Measurements from ENCODE around the gene DDX25. TPM values are rescaled to one million over a fixed set of nuclear protein-coding genes. Genes with fewer than 3 reads are reported as not detected.

The DDX25 gene
- total and polyA plus RNA-seq, 12 donors, result 0.01 TPM; not detected in 11

DNA sequence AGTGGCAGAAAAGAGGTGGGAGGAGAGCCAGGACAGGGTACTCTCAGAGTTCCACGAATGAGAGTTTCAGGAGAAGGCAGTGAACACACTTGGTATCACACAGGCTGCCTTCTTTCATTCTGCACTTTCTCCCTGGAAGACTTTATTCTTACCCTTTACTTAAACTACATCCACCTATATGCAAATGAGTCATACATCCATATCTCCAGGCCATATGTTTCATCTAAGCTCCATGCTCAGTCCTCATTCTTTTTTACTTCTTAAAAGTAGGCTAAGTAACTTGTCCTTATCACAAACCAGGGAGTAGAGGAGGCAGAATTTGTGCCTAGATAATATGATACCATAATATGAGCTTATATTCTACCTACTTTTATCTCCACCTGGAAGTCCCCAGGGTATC, 23.0 kb upstream of the DDX25 start:
- Histone ChIP-seq H3K4me1 (peaks cover 0 to 2% (median 0%) of the 10 kb centered on the region in 9 donors), H3K27ac (no peak overlapping the region), H3K36me3 (no peaks in the 10 kb centered on the region), H3K9me3 (no peaks in the 10 kb centered on the region), H3K27me3 (no peaks in the 10 kb centered on the region), H3K4me3 (no peak overlapping the region)
- no peak for DNase-seq
- ATAC-seq, result no peak
- TF ChIP-seq, protein P1, sequence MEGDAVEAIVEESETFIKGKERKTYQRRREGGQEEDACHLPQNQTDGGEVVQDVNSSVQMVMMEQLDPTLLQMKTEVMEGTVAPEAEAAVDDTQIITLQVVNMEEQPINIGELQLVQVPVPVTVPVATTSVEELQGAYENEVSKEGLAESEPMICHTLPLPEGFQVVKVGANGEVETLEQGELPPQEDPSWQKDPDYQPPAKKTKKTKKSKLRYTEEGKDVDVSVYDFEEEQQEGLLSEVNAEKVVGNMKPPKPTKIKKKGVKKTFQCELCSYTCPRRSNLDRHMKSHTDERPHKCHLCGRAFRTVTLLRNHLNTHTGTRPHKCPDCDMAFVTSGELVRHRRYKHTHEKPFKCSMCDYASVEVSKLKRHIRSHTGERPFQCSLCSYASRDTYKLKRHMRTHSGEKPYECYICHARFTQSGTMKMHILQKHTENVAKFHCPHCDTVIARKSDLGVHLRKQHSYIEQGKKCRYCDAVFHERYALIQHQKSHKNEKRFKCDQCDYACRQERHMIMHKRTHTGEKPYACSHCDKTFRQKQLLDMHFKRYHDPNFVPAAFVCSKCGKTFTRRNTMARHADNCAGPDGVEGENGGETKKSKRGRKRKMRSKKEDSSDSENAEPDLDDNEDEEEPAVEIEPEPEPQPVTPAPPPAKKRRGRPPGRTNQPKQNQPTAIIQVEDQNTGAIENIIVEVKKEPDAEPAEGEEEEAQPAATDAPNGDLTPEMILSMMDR (IDR thresholded peaks at IDR 0.05), result no peak
- intact Hi-C loops (cut with DNase I), result loop anchor here in 3 of 10 donors (10.0 kb wide), 2 partner anchors 256 to 926 kb away; partner anchors contain the start of genes CHEK1 (in 2 of the 3) and CCDC15 (in 1 of the 3)
- WGBS, 2 donors, result 60 to 67% methylated on average over 1 of the region's 1 CpG

- H3K9me3 ChIP-seq, result no peaks in the 10 kb centered on the region
- no peaks in the 10 kb centered on the region for H3K27me3 ChIP-seq
- H3K4me3 ChIP-seq, result no peak overlapping the region
- peaks cover 0 to 12% (median 9%) of the 10 kb centered on the region in 9 donors for H3K4me1 ChIP-seq
- no peaks in the 10 kb centered on the region for H3K36me3 ChIP-seq
- 90 to 91% methylated on average over 8 of the region's 8 CpGs for WGBS, 2 donors
- no peak overlapping the region for H3K27ac ChIP-seq
- ATAC-seq, result no peak
- TF ChIP-seq, protein P1 (IDR thresholded peaks at IDR 0.05), result no peak
- intact Hi-C loops (cut with DNase I), result loop anchor here in 3 of 10 donors (10.0 kb wide), 2 partner anchors 259 to 929 kb away; partner anchors contain the start of genes CHEK1 (in 2 of the 3) and CCDC15 (in 1 of the 3)
- no peak for DNase-seq
These were observed 20.9 kb upstream of the DDX25 start for GRCh38 chr11:125883375-125883774.

GRCh38 chr11:125886997-125887372, 17.3 kb upstream of the DDX25 start:
- peak; percentile 36 to 63 (median 53) for ATAC-seq
- TF ChIP-seq, protein P1 (IDR thresholded peaks at IDR 0.05), result no peak
- peak overlapping the region; percentile 1 to 89 (median 80) for H3K4me3 ChIP-seq
- peaks cover 0 to 30% (median 11%) of the 10 kb centered on the region in 9 donors for H3K4me1 ChIP-seq
- H3K27me3 ChIP-seq, result no peaks in the 10 kb centered on the region
- peaks cover 0 to 6% (median 0%) of the 10 kb centered on the region in 9 donors for H3K36me3 ChIP-seq
- no peaks in the 10 kb centered on the region for H3K9me3 ChIP-seq
- intact Hi-C loops (cut with DNase I), result loop anchor here in 4 of 10 donors (5.0 to 10.0 kb wide), 3 partner anchors 260 to 932 kb away; partner anchors contain the start of genes CHEK1 (in 3 of the 4) and CCDC15 (in 1 of the 4)
- peak; percentile 31 to 48 for DNase-seq
- 15 to 24% methylated on average over 24 of the region's 24 CpGs for WGBS, 2 donors
- H3K27ac ChIP-seq, result peak overlapping the region in 9 of 10 donors; percentile 91 to 98 (median 94)

DNA sequence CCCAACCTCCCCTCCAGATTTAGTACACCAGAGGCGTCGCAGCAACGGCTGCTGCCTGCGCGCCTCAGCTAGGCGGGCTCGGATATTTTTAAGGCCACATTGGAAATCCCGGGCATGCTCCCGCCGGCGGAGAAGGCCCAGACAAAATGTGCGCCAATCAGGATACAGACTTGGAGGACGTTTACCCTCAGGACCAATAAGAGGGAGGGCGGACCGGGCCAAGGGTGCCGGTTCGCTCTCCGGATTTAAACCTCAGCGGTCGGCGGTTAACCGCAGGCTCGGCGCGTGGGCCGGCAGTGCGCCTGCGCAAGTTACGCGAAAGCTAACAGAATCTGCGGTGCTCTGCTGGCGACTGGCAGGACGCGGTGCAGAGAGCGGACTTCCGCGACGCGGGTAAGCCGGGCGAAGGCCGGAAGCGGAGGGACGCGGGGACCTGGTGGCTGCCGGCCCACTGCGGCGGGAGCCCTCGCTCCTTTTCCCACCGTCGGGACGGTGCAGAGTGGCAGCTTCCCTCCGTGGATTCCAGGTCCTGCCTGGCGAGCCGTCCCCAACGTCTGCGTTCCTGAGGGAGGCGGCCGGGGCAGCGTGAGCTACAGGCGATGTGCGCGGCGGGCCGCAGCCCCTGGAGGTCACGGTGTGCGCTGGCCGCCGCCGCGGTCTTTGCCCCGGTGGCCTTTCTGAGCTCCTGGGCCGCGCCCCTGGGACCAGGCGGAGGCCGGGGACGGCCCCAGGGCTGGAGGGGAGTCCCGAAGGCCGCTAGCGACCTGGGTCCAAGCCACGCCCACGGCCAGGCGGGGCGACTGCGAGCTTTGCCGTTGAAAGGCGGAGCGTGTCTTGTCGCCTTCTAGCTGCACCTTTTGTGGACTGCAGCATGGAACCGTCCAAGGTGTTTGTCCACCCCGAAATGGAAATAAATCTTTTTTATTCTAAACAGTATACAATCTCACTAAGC, 16.7 kb upstream of the DDX25 start, which contains the start of gene HYLS1:
HYLS1 (plus strand) TSS at position 296 of the 952 bp plus-strand sequence. CDS start 11,701 bp downstream, outside the sequence.
- TF ChIP-seq, protein P1 (IDR thresholded peaks at IDR 0.05), result peak in 6 of 9 donors; percentile 13 to 60 (median 46)
- DNase-seq, result peak; percentile 94 to 95
- peak; percentile 98 to 100 (median 99) for ATAC-seq
- H3K4me3 ChIP-seq, result peak within 1 kb of the TSS; percentile 57 to 89 (median 81)
- H3K36me3 ChIP-seq, result peaks cover 0 to 13% (median 0%) of the 10 kb centered on the region in 9 donors
- peaks cover 0 to 30% (median 11%) of the 10 kb centered on the region in 9 donors for H3K4me1 ChIP-seq
- no peaks in the 10 kb centered on the region for H3K27me3 ChIP-seq
- H3K27ac ChIP-seq, result peak within 1 kb of the TSS; percentile 91 to 98 (median 94)
- no peaks in the 10 kb centered on the region for H3K9me3 ChIP-seq
- 0% methylated on average over 82 to 91 of the region's 91 CpGs for WGBS, 2 donors
- intact Hi-C loops (cut with DNase I), result loop anchor here in 4 of 10 donors (5.0 to 10.0 kb wide), 3 partner anchors 260 to 933 kb away; partner anchors contain the start of genes CHEK1 (in 3 of the 4) and CCDC15 (in 1 of the 4)

All from heart right ventricle (tissue), 16 donors.